HepG2 (cell line): Measurements from ENCODE around the gene ACOXL. TPM values are rescaled to one million over a fixed set of nuclear protein-coding genes. Genes with fewer than 3 reads are reported as not detected.

Experiments used
- HES4 ChIP-seq: sonication (generic); formaldehyde crosslinking; IDR thresholded peaks from 2 replicates; pipeline ENCODE4 v1.9.0; 2021; ENCODE audit warnings: mild to moderate bottlenecking, missing genetic modification reagents, borderline replicate concordance
- HOXA7 ChIP-seq: sonication (generic); formaldehyde crosslinking; IDR thresholded peaks from 2 replicates; pipeline ENCODE4 v1.8.1; 2022; ENCODE audit warnings: mild to moderate bottlenecking, missing genetic modification reagents, moderate library complexity
- KLF15 ChIP-seq: sonication (generic); formaldehyde crosslinking; IDR thresholded peaks from 2 replicates; pipeline ENCODE4 v1.8.1; 2023; ENCODE audit warnings: borderline replicate concordance, mild to moderate bottlenecking, inconsistent platforms, missing genetic modification reagents, mixed read lengths
- NPAS2 ChIP-seq: sonication (generic); formaldehyde crosslinking; IDR thresholded peaks from 2 replicates; pipeline ENCODE4 v1.8.0; 2022; ENCODE audit warnings: mild to moderate bottlenecking, missing genetic modification reagents, borderline replicate concordance
- NR2F1 ChIP-seq, 2 experiments: fragments of 450-650 bp in 1 of 2; formaldehyde crosslinking in 1 of 2; IDR thresholded peaks; 2 replicates each; pipeline versions ENCODE4 v1.5.0 to v1.6.1; 2016 to 2020; ENCODE audit warnings: mild to moderate bottlenecking in 1 of 2, missing compliant biosample characterization in 1 of 2, missing genetic modification reagents in 1 of 2, moderate library complexity in 1 of 2
- PBX2 ChIP-seq: IDR thresholded peaks from 2 replicates; pipeline ENCODE4 v1.6.1; 2016; ENCODE audit warnings: control low read depth
- RFX3 ChIP-seq: IDR thresholded peaks from 2 replicates; pipeline ENCODE4 v1.6.1; 2016; ENCODE audit warnings: missing biosample characterization, missing genetic modification reagents
- RXRA ChIP-seq: sonication (generic); formaldehyde crosslinking; IDR thresholded peaks from 2 replicates; pipeline ENCODE4 v1.5.1; 2020; ENCODE audit warnings: missing genetic modification reagents
- TEF ChIP-seq: sonication (generic); formaldehyde crosslinking; IDR thresholded peaks from 2 replicates; pipeline ENCODE4 v1.5.0; 2020; ENCODE audit warnings: missing genetic modification reagents
- YY1 ChIP-seq: IDR thresholded peaks from 2 replicates; pipeline ENCODE4 v1.6.1; 2011; ENCODE audit warnings: low read length, low read depth, moderate library complexity, mild to moderate bottlenecking; ENCODE audit not compliant: insufficient read depth, insufficient replicate concordance
- ZBTB40 ChIP-seq, 2 experiments: fragments of 450-650 bp in 1 of 2; sonication (generic) in 1 of 2; formaldehyde crosslinking in 1 of 2; IDR thresholded peaks; 2 replicates each; pipeline versions ENCODE4 v1.6.1 to v1.8.0; 2016 to 2022; ENCODE audit warnings: antibody characterized with exemption in 1 of 2, mild to moderate bottlenecking in 1 of 2, missing genetic modification reagents in 1 of 2
- ZNF138 ChIP-seq: sonication (generic); formaldehyde crosslinking; IDR thresholded peaks from 2 replicates; pipeline ENCODE4 v1.5.0; 2020; ENCODE audit warnings: mild to moderate bottlenecking, low read depth, missing genetic modification reagents
- ZNF44 ChIP-seq: sonication (generic); formaldehyde crosslinking; IDR thresholded peaks from 2 replicates; pipeline ENCODE4 v1.5.1; 2020; ENCODE audit warnings: mild to moderate bottlenecking, missing genetic modification reagents
- ZNF567 ChIP-seq: sonication (generic); formaldehyde crosslinking; IDR thresholded peaks from 2 replicates; pipeline ENCODE4 v1.8.1; 2023; ENCODE audit warnings: mild to moderate bottlenecking, missing genetic modification reagents, borderline replicate concordance
- ZNF570 ChIP-seq: sonication (generic); formaldehyde crosslinking; IDR thresholded peaks from 2 replicates; pipeline ENCODE4 v1.4.0; 2020; ENCODE audit warnings: mild to moderate bottlenecking, missing genetic modification reagents, borderline replicate concordance
- ZNF589 ChIP-seq: sonication (generic); formaldehyde crosslinking; conservative IDR thresholded peaks from 2 replicates; pipeline ENCODE4 v1.8.0; 2022; ENCODE audit warnings: mild to moderate bottlenecking, moderate library complexity, missing genetic modification reagents
- ZNF781 ChIP-seq: sonication (generic); formaldehyde crosslinking; IDR thresholded peaks from 2 replicates; pipeline ENCODE4 v1.5.1; 2020; ENCODE audit warnings: borderline replicate concordance, mild to moderate bottlenecking, missing genetic modification reagents; ENCODE audit errors: not compliant biosample characterization
- polyA plus RNA-seq, 8 experiments: library from polyadenylated mRNA; depleted of rRNA in 3 of 8; stranded (reverse) in 7 of 8; unstranded in 1 of 8; fragments of >200 nt; fragmentation: Illumina TruSeq in 4 of 8; extraction: Trizol in 4 of 8; gene quantifications; 2 replicates each; pipeline versions ENCODE4 v1.2.1 to v1.2.3, GENCODE V29; 2011 to 2016; ENCODE audit warnings: low read depth in 4 of 8, missing spikeins in 1 of 8, mixed read lengths in 1 of 8; ENCODE audit not compliant: insufficient read depth in 1 of 8
- total RNA-seq, 5 experiments: library from RNA; depleted of rRNA; stranded (reverse); fragments of >200 nt; fragmentation: Illumina TruSeq; extraction: Trizol; gene quantifications; 2 replicates each; pipeline ENCODE4 v1.2.3, GENCODE V29; 2016; ENCODE audit warnings: low read depth in 1 of 5

Gene ACOXL
- total and polyA plus RNA-seq, 2 of the 13 experiments (the other 11 are each of a cell fraction or from before 2014, with no cell fraction given): not detected

GRCh38 chr2:111121028-111121827, 388.9 kb downstream of the ACOXL start (continued):
- TF ChIP-seq ZBTB40 (IDR thresholded peaks at IDR 0.05) (no peak), ZBTB40 (CRISPR knock-in tag; IDR thresholded peaks at IDR 0.05) (peak; percentile 47; the same call in 1 of the 2 replicates), RFX3 (CRISPR knock-in tag) (no peak), ZNF138 (CRISPR knock-in tag) (no peak), NPAS2 (CRISPR knock-in tag) (no peak), TEF (CRISPR knock-in tag) (0 out of 2 replicates have a peak, but pooled peaks have one; percentile 51), KLF15 (CRISPR knock-in tag) (0 out of 2 replicates have a peak, but pooled peaks have one; percentile 64), HOXA7 (CRISPR knock-in tag) (no peak), ZNF570 (CRISPR knock-in tag) (0 out of 2 replicates have a peak, but pooled peaks have one; percentile 14), ZNF567 (CRISPR knock-in tag) (no peak), ZNF589 (peak; percentile 45; the same call in 1 of the 2 replicates), HES4 (0 out of 2 replicates have a peak, but pooled peaks have one; percentile 28), RXRA (CRISPR knock-in tag) (no peak; the same call in 1 of the 2 replicates), ZNF781 (CRISPR knock-in tag) (peak; percentile 37), PBX2 (CRISPR knock-in tag) (no peak), NR2F1 (CRISPR knock-in tag; IDR thresholded peaks at IDR 0.05) (no peak), ZNF44 (CRISPR knock-in tag) (no peak), YY1 (no peak)
